HG03196 (cell line): ENCODE data around the gene TPRN.

ENCODE experiments used
- ATAC-seq: cut with Tn5 transposase; IDR thresholded peaks from one replicate; pipeline ENCODE4 v1.9.1; 2021; ENCODE audit not compliant: unreplicated experiment

Gene TPRN

GRCh38 chr9:137213160-137214060 lies 12.9 kb upstream of the TPRN start:
- no peak for ATAC-seq

GRCh38 chr9:137212520-137212919 lies 12.0 kb upstream of the TPRN start:
- no peak for ATAC-seq

- no peak for ATAC-seq
These were observed 11.0 kb upstream of the TPRN start for GRCh38 chr9:137211532-137211931.

DNA sequence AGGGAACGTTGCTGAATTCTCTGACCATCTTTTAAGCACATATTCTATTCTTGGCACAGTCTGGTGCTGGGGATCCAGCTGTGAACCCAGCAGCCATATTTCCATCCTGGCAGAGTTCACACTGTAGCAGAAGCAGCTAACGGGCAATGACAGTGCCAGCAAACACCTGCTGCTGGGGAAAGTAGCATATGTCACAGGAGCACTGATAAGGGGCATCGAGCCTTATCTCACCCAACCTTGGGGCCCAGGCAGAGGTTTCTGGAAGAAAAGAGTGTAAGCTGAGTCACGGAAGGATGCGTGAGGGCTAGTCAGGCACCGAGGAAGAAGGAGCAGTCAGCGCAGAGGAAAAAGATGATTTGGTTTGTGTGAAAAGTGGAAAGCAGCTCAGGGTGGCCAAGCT lies 6.1 kb upstream of the TPRN start:
- no peak for ATAC-seq

GRCh38 chr9:137205126-137206069 lies 4.9 kb upstream of the TPRN start, which contains the start of the genes NDOR1 and TMEM203:
Gene NDOR1 (plus strand): TSS chr9:137205700. CDS start chr9:137205778, 78 bp downstream.
Gene TMEM203 (minus strand): TSS chr9:137205648. CDS start chr9:137205414, 234 bp downstream.
- peak; percentile 40 for ATAC-seq

DNA sequence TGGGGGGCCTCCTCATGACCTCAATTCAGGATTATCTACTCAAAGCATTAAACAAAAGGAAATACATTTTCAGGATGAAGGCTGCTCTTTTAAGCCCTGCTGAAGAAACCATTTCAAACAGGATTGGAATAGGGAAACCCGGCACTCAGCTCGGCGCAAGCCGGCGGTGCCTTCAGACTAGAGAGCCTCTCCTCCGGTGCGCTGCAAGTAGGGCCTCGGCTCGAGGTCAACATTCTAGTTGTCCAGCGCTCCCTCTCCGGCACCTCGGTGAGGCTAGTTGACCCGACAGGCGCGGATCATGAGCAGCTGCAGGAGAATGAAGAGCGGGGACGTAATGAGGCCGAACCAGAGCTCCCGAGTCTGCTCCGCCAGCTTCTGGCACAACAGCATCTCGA lies 4.2 kb upstream of the TPRN start:
- no peak for ATAC-seq

GRCh38 chr9:137202966-137203365 lies 2.4 kb upstream of the TPRN start:
- no peak for ATAC-seq

DNA sequence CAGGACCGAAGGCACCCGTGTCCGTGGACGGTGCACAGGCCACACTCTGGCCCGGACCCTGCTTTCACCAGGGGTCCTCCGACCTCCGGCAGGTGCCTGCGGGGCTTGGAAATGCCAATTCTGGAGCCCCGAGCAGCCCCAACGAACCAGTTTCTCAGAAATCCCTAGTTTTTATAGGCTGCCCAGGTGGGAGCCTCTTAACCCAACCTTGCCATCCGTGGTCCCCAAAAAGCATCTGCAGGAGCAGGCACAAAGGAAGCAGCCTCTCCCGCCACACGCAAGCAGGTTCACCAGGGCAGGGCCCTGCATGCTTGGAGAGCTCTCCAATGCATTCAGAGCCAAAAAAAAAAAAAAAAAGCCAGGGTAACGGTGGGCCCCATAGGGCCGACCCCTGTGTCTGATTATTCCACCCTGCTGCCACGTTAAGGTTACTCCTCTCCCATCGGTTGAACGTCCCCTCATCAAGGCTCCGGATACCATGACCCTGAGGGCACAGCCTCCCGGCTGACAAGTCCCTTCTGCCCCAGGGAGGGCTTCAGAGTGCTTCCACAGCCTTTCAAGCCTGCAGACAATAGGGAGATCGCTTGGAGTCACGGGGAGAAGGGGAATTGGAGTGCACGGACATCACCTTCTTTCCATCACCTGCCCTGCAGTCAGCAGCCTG lies 796 bp upstream of the TPRN start:
- ATAC-seq: no peak

DNA sequence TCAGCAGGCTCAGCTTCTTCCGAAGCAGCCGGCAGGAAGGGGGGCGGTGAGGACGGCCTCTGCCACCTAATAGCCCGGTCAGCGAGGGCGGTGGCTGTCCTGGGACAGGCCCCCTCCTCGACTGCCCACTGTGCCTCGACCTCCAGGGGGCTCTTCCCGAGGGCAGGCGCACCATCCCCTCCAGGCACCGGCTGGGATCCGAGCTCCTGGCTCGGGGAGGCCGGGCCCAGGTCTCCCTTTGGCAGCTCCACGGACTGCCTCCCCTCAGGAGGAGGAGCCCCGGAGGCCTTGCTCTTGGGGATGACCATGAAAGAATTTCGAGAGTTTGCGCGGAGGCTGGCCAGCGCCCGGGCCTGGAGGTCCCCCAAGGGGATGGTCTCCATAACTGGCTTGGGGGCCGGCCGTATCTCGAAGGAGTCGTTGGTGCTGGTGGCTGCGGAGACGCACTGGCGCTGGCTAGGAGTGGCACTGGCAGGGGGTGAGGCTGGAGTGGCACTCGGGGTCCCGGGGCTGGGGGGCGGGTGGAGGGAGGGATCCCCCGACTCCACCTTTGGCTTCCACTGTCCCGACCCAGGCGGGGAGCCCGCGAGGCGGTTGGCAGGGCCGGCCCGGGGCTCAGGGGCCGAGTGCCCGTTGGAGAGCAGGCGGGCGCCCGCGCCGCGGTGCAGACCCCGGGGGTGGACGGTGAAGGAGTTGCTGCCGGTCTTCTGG lies 975 bp downstream of the TPRN start:
- no peak for ATAC-seq

GRCh38 chr9:137198902-137199283 lies 1.6 kb downstream of the TPRN start:
- no peak for ATAC-seq

GRCh38 chr9:137198051-137198901 lies 2.3 kb downstream of the TPRN start:
- ATAC-seq: no peak

DNA sequence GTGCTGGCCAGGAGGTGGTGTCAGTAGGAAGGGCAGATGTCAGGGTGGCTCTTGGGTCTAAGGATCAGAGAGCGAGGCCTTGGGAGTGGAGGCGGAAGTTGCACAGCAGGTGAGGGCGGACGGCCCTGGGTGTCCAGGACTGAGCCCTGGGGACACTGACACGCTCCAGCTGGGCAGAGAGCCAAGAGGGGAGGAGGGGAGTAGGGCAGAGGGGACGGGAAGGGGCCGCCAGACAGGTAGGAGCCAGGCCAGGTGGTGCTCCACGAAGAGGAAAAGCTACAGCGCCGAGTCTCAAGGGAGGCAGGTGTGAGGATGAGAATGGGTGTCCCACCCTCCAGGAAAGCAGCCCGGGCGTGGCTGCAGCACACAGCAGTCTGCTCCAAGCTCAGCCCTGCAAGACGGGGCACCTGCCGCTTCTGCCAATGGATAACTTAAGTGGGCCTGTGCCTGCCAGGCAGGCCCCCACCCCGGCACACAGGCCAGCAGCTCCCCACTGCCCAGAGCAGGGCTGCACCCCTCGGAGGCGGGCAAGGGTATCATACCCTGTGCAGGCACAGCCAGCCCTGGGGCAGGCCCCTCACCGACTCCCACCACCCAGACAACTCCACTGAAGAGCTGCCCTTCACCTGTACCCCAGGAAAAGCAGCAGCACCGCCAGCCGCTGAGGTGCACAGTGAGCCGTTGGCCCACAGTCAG lies 4.9 kb downstream of the TPRN start:
- ATAC-seq: no peak

- no peak for ATAC-seq
These were observed 5.6 kb downstream of the TPRN start for GRCh38 chr9:137194909-137195308.

DNA sequence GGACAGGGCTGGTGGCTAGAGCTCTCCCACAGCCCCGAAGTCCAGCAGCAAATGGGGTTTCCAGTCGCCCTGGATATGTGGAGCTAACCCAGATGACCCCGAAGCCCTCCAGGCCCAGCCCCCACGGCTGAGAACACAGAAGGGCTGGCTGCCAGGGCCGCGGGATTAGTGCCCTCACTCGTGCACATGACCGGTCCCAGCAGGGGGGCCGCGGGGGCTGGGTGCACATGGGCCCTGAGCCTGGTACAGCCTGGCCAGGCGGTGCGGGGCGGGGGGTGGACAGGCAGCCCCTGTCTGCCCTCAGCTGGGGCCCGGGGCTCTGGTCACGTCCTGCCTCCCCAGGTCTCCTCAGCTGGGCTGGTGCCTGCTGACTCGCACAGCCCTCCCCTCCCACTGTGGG lies 6.2 kb downstream of the TPRN start:
- no peak for ATAC-seq

- no peak for ATAC-seq
These were observed 6.8 kb downstream of the TPRN start for GRCh38 chr9:137193771-137194170.

- no peak for ATAC-seq
These were observed 7.7 kb downstream of the TPRN start for GRCh38 chr9:137192859-137193258.

DNA sequence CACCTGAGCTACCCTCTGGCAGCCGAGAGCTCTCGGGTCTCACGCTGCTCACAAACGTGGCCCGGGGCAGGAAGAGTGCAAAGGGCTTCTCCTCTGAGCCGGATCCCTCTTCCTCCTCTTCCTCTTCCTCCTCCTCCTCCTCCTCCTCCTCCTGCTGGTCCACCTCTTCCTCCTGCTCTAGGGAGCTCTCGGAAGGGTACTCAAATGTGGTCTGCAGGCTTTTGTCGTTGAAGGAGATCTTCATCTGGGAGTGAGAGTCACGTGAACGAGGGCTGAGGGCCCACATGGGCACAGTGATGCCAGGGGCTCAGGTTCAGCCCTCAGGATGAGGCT lies 8.1 kb downstream of the TPRN start:
- ATAC-seq: no peak

DNA sequence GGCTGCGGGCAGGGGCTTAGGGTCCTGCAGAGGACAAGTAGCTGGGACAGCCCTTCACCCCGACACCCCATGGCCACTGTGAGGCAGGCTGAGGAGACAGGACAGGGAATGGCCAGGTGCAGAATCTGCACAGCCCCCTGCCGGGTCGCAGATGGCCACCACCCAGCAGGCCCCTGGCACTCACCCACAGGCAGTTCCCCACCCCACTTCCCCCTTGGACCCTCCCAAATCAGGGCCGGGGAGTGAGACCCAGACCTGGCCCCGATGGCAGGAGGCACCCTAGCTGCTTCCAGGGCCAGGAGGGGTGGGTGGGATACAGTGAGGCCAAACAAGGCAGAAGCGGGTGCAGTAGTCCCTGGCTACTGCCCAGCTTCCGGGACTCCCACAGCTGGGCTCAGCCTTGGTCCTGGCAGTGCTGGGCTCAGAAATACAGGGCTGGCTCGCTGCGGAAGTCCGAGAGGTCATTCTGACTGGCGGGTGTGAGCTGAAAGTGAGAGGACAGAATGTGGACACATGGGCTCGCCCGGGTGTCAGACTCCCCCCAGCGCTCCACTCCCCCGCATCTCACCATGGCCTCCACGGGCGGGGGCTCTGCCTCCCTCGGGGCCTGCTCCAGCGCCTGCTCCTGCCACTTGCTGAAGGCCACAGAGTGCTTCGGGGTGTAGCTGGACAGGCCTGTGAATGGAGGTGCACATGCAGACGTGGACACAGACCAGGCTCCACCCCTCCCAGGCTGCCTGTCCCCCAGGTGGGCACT lies 8.7 kb downstream of the TPRN start:
- ATAC-seq: no peak
